Measurements from ENCODE around the gene SERTM2.

Gene SERTM2

DNA sequence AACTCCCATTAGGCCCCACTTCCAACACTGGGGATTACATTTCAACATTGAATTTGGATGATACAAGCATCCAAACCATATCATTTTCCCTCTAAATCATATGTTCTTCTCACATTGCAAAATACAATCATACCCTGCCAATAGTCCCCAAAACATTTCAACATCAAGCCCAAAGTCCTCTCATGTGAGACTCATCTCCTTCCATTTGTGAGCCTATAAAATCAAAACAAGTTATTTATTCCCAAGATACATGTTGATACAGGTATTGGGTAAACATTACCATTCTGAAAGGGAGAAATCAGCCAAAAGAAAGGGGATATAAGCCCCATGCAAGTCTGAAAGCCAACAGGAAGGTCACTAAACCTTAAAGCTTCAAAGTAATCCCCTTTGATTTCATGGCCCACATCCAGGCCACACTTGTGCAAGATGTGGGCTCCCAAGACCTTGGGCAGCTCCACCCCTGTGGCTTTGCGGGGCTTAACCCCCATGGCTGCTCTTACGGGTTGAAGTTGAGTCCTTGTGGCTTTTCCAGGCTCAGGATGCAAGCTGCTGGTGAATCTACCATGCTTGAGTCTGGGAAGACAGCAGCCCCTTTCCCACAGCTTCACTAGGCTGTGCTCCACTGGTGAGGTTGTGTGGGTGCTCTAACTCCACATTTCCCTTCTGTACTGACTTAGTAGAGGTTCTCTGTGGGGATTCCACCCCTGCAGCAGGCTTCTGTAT lies 40.6 kb upstream of the SERTM2 start:
- no peak overlapping the region for H3K9ac ChIP-seq (ENCODE audit: low read length)
- H3K4me1 ChIP-seq (ENCODE audit: insufficient read depth, low read length, severe bottlenecking), result no peaks in the 10 kb centered on the region
- H3K27ac ChIP-seq (ENCODE audit: low read depth, low read length, poor library complexity, severe bottlenecking), result no peak overlapping the region
- H3K9me2 ChIP-seq (ENCODE audit: low read depth, low read length), result no peaks in the 10 kb centered on the region
- no peaks in the 10 kb centered on the region for H3K36me3 ChIP-seq (ENCODE audit: insufficient read depth, low read length)
- no peaks in the 10 kb centered on the region for H3K9me3 ChIP-seq (ENCODE audit: low read length)
- no peaks in the 10 kb centered on the region for H4K20me1 ChIP-seq (ENCODE audit: insufficient read depth, low read length)
- no peaks in the 10 kb centered on the region for H3F3A ChIP-seq (ENCODE audit: insufficient read depth, low read length)
- TF ChIP-seq, protein P1, sequence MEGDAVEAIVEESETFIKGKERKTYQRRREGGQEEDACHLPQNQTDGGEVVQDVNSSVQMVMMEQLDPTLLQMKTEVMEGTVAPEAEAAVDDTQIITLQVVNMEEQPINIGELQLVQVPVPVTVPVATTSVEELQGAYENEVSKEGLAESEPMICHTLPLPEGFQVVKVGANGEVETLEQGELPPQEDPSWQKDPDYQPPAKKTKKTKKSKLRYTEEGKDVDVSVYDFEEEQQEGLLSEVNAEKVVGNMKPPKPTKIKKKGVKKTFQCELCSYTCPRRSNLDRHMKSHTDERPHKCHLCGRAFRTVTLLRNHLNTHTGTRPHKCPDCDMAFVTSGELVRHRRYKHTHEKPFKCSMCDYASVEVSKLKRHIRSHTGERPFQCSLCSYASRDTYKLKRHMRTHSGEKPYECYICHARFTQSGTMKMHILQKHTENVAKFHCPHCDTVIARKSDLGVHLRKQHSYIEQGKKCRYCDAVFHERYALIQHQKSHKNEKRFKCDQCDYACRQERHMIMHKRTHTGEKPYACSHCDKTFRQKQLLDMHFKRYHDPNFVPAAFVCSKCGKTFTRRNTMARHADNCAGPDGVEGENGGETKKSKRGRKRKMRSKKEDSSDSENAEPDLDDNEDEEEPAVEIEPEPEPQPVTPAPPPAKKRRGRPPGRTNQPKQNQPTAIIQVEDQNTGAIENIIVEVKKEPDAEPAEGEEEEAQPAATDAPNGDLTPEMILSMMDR (IDR thresholded peaks at IDR 0.05; ENCODE audit: low read length), result no peak
- H3K27me3 ChIP-seq (ENCODE audit: insufficient read depth, low read length), result no peaks in the 10 kb centered on the region
- H3K79me2 ChIP-seq (ENCODE audit: insufficient read depth, low read length), result no peaks in the 10 kb centered on the region
- H2AFZ ChIP-seq (ENCODE audit: low read length), result no peak overlapping the region
- H3K4me2 ChIP-seq (ENCODE audit: low read length), result no peak overlapping the region
- H3K4me3 ChIP-seq (ENCODE audit: low read depth, low read length, poor library complexity, severe bottlenecking), result no peak overlapping the region

DNA sequence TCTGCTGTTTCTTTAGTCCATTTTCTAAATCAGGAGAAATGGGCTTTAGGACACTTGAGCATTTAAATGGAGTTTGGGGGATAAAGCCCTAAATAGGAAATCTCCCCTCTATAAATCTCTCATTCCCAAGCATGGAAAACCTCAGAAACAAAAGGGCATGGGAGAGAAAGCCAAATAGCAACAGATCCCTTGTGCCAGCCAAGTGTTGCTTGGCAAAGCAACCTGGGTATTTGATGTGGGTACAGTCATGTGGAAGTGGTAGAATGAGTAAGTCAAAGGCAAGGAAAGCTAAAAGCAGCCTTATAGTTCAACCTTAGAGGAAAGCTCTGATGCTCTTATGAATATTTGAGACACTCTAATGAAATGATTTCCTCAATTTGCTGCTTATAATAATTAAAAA lies 29.5 kb upstream of the SERTM2 start:
- H3K9me2 ChIP-seq (ENCODE audit: low read depth, low read length), result no peaks in the 10 kb centered on the region
- no peaks in the 10 kb centered on the region for H3K9me3 ChIP-seq (ENCODE audit: low read length)
- H3K36me3 ChIP-seq (ENCODE audit: insufficient read depth, low read length), result no peaks in the 10 kb centered on the region
- H3K9ac ChIP-seq (ENCODE audit: low read length), result no peak overlapping the region
- TF ChIP-seq EZH2 (IDR thresholded peaks at IDR 0.05; ENCODE audit: borderline replicate concordance, low read length), result no peak
- TF ChIP-seq, protein P1 (IDR thresholded peaks at IDR 0.05; ENCODE audit: low read length), result no peak
- no peak overlapping the region for H2AFZ ChIP-seq (ENCODE audit: low read length)
- no peaks in the 10 kb centered on the region for H3K79me2 ChIP-seq (ENCODE audit: insufficient read depth, low read length)
- no peak overlapping the region for H3K27ac ChIP-seq (ENCODE audit: low read depth, low read length, poor library complexity, severe bottlenecking)
- H4K20me1 ChIP-seq (ENCODE audit: insufficient read depth, low read length), result no peaks in the 10 kb centered on the region
- no peaks in the 10 kb centered on the region for H3K27me3 ChIP-seq (ENCODE audit: insufficient read depth, low read length)
- no peak overlapping the region for H3K4me2 ChIP-seq (ENCODE audit: low read length)
- H3K4me3 ChIP-seq (ENCODE audit: low read depth, low read length, poor library complexity, severe bottlenecking), result no peak overlapping the region
- H3F3A ChIP-seq (ENCODE audit: insufficient read depth, low read length), result no peaks in the 10 kb centered on the region
- no peaks in the 10 kb centered on the region for H3K4me1 ChIP-seq (ENCODE audit: insufficient read depth, low read length, severe bottlenecking)

DNA sequence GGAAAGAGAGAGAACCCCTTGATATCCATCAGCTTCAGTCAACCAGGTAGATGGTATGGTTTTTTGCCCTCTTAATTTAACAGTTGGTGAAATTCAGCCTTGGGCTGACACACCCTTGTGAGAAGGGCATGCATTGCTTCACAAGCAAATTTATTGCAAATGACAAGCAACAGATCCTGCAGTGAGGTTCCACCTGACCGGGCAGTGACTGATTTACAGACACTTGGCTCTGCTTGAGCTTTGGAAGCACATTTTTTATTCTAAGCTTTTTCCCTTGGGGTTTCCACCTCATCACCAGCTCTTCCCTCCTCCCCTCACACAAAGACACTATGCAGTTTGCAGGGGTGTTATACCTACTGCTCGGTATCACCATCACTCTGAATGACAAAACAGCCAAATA lies 28.3 kb upstream of the SERTM2 start:
- no peaks in the 10 kb centered on the region for H3K9me3 ChIP-seq (ENCODE audit: low read length)
- H3K9ac ChIP-seq (ENCODE audit: low read length), result no peak overlapping the region
- no peaks in the 10 kb centered on the region for H4K20me1 ChIP-seq (ENCODE audit: insufficient read depth, low read length)
- no peak overlapping the region for H3K4me3 ChIP-seq (ENCODE audit: low read depth, low read length, poor library complexity, severe bottlenecking)
- no peak overlapping the region for H3K4me2 ChIP-seq (ENCODE audit: low read length)
- H3F3A ChIP-seq (ENCODE audit: insufficient read depth, low read length), result no peaks in the 10 kb centered on the region
- no peaks in the 10 kb centered on the region for H3K79me2 ChIP-seq (ENCODE audit: insufficient read depth, low read length)
- no peak overlapping the region for H3K27ac ChIP-seq (ENCODE audit: low read depth, low read length, poor library complexity, severe bottlenecking)
- TF ChIP-seq EZH2 (IDR thresholded peaks at IDR 0.05; ENCODE audit: borderline replicate concordance, low read length), result no peak
- H3K36me3 ChIP-seq (ENCODE audit: insufficient read depth, low read length), result no peaks in the 10 kb centered on the region
- H3K4me1 ChIP-seq (ENCODE audit: insufficient read depth, low read length, severe bottlenecking), result no peaks in the 10 kb centered on the region
- no peaks in the 10 kb centered on the region for H3K9me2 ChIP-seq (ENCODE audit: low read depth, low read length)
- H2AFZ ChIP-seq (ENCODE audit: low read length), result no peak overlapping the region
- H3K27me3 ChIP-seq (ENCODE audit: insufficient read depth, low read length), result no peaks in the 10 kb centered on the region

DNA sequence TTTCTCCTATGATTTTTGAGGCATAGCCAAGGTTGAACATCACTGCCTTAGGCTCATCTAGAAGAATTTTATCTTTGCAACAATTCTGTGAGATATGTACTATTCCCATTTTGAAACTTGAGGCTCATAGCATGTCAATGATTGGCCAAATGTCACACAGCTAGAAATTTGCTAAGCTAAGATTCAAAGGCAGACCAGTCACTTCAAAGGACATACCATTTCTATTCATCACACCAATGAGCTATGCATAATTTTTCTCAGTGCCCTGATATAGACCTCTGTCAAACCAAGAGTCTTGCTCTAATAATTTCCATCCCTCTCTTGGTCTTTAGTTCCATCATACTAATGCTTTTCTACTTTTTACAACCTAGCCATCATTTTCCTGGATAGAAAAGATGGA lies 27.6 kb upstream of the SERTM2 start:
- no peaks in the 10 kb centered on the region for H4K20me1 ChIP-seq (ENCODE audit: insufficient read depth, low read length)
- no peak overlapping the region for H3K4me3 ChIP-seq (ENCODE audit: low read depth, low read length, poor library complexity, severe bottlenecking)
- TF ChIP-seq, protein P1 (IDR thresholded peaks at IDR 0.05; ENCODE audit: low read length), result no peak
- TF ChIP-seq EZH2 (IDR thresholded peaks at IDR 0.05; ENCODE audit: borderline replicate concordance, low read length), result no peak
- H3K27ac ChIP-seq (ENCODE audit: low read depth, low read length, poor library complexity, severe bottlenecking), result no peak overlapping the region
- no peak overlapping the region for H3K9ac ChIP-seq (ENCODE audit: low read length)
- no peaks in the 10 kb centered on the region for H3K9me3 ChIP-seq (ENCODE audit: low read length)
- no peak overlapping the region for H3K4me2 ChIP-seq (ENCODE audit: low read length)
- no peaks in the 10 kb centered on the region for H3K36me3 ChIP-seq (ENCODE audit: insufficient read depth, low read length)
- no peaks in the 10 kb centered on the region for H3K4me1 ChIP-seq (ENCODE audit: insufficient read depth, low read length, severe bottlenecking)
- no peaks in the 10 kb centered on the region for H3K79me2 ChIP-seq (ENCODE audit: insufficient read depth, low read length)
- no peaks in the 10 kb centered on the region for H3K9me2 ChIP-seq (ENCODE audit: low read depth, low read length)
- no peaks in the 10 kb centered on the region for H3F3A ChIP-seq (ENCODE audit: insufficient read depth, low read length)
- H3K27me3 ChIP-seq (ENCODE audit: insufficient read depth, low read length), result no peaks in the 10 kb centered on the region
- no peak overlapping the region for H2AFZ ChIP-seq (ENCODE audit: low read length)

All from OCI-LY1 (cell line).